ENCODE measurements around the gene POLG2.

POLG2 gene

DNA sequence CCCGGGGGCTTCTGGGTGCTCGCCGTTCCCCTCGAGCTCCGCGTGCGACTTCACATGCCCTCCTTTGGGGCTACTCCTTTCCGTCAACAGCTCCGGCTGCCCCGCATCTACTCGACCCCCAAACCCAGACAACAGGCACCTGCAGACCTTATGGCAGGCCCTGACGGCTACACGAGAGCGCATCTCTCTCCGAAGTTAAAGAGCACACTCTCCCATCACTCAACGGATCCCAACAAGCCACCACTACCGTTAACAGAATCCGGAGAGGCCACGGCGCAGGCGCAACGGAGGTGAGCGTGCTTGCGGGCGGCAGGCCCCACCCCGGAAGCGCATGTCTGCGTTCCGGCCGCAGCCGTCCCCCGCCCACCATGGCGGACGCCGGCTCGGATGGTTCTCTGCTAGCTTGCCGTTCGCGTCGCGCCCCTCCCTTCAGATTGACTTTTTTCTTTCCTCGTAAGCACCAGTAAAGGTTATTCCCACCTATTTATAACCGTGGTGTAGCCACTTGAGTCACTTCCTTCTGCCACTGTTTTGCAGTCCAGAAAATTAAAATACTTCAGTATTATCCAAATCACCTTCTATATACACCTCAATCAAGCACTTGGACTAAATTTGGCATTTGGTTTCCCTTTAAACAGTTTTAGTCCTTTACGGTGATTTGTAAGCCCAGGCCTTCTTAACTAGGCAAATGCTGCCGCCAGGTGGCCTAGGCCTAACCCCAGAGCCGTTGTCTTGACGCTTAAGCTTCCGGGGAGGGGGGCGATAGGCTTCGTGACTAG, at the start of gene POLG2:
TSS of gene POLG2 (minus strand) at position 269 of the 779 bp plus-strand sequence. CDS start at position 183, 86 bp downstream.
- DNase-seq = peak; percentile 84 to 92

DNA sequence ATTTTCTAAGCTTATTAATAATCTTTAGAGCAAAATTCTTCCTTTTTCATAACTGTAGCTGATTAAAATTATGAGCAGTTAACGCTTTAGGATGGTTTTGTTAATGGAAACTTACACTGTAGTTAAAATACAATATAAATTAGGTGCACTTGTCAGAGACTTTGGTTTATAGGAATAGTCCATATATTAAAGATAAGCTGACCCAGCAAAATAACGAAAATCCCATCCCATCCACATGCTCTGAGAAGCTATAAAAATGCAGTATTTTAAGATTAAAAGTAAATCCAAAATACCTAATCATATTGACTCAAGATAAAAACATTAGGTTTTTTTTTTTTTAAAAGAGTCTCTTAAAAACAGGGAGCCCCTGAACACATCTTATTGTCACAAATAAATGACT, 47.9 kb upstream of the POLG2 start:
- DNase-seq = no peak

DNA sequence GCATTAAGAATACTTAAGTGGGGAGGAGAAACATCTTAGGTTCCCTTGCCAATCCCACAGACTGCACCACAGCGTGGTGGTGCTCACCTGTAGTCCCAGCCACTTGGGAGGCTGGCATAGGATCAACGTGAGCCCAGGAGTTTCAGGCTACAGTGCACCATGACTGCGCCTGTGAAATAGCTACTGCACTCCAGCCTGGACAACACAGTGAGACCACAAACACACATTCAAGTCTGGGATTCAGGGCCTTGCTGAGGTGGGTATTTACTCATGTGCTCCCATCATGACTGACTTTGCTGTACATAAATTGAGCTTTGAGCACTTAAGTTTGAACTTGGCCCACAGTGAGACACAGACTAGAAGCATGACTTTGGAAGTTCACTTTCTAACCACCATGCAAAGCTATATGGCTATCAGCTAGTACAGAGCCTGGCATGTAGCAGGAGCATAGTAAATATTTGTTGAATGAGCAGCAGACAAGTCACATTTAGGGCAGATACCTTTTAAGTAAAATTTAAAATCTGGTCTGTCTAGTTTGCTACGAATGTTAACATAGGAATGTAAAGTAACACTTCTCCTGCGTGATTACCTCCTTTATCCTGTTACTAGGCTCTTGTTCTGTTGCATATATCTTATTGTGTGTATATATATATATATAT, 43.4 kb upstream of the POLG2 start:
- no peak for DNase-seq

GRCh38 chr17:64538508-64539130, 41.8 kb upstream of the POLG2 start:
- no peak for DNase-seq

GRCh38 chr17:64537488-64537887, 40.6 kb upstream of the POLG2 start:
- no peak for DNase-seq

DNA sequence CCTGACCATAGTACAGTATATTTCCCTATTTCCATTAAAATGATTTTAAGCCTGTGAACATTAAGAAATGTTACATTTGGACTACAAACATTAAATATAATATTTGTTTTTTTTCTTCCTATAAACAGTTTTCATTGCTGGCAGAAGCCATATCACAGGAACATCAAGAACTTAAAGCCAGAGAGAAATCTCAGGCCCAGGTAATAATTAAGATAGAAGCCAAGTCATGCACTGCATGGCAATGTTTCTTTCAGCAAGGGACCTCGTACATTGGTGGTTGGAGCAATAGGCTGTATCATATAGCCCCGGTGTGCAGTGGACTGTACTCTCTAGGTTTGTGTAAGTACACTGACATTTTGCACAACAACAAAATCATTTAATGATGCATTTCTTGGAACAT, 40.1 kb upstream of the POLG2 start:
- no peak for DNase-seq

DNA sequence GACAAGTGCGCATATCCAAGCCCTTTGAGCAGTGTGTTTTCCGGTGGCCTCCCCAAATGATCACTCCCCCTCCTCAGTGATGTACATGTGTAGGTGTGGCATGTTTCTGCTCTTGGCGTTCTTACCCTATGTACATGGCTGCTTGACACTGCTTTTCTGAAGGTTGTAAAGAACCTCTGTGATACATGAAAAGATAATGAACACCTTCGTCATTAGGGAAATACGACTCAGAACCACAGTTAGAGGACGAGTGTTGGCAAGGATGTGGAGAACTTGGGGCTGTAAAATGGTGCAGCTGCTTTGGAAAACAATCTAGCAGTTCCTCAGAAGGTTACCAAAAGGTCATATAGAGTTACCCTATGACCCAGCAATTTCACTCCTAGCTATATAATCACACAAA, 38.5 kb upstream of the POLG2 start:
- DNase-seq = no peak

GRCh38 chr17:64534187-64534586, 37.3 kb upstream of the POLG2 start:
- no peak for DNase-seq

DNA sequence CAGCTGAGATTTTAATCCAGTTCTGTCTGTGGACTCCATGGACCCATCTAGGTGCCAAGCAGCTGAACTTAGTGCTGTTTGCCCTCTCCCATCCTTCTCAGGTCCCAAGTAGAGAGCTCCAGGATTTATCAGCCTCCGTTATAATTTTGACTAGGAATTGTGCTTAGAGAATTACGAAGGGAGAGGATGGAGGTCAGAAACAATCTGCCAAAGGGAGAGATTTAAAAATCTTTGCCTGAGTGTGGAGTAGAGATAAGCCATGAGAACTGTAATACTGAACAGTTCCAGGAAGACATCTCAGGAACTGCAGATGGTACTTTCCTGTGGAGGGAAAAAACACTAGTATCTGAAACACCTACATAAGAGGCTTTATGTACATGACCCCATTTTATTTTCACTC, 36.9 kb upstream of the POLG2 start:
- DNase-seq = no peak

DNA sequence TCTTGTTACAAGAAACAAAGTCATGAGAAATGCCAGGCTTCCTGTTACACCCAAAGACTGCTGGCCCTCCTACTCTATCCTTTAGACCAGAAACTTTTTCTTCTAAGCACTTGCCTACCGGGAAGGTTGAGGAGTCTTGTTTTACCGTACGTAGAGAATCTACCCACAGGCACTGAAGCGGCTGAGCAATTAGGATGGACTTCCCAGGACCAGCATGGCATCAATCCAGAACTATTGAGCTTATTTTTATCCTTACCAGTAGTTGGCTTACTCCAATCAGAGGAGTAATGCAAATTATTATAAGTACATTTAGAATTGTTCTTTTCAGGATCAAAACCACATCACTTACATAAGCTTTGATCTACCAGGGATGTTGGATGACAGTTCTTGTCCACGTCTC, 35.6 kb upstream of the POLG2 start:
- DNase-seq = no peak

- DNase-seq = no peak
Observed at GRCh38 chr17:64531955-64532371, 35.1 kb upstream of the POLG2 start.

DNA sequence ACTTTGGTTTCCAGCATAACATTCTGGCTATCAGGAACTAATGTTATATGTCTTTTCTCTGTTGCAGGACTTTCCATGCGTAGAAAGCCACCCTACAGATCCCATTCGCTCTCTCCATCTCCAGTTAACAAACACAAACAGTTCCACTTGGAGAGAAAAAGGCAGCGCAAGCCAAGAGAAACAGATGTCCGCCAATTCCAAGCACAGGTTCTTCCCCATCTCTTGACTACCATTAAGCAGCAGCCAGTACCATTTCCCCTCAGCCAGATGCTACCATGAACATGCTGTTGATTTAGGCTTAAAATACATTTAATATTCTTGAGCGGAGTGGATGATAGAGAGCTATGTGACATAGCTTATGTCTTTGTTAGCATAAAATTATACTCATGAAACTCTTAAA, 32.4 kb upstream of the POLG2 start:
- no peak for DNase-seq

- DNase-seq = no peak
Observed at GRCh38 chr17:64527914-64528313, 31.1 kb upstream of the POLG2 start.

- no peak for DNase-seq
Observed at GRCh38 chr17:64520359-64520758, 23.5 kb upstream of the POLG2 start.

DNA sequence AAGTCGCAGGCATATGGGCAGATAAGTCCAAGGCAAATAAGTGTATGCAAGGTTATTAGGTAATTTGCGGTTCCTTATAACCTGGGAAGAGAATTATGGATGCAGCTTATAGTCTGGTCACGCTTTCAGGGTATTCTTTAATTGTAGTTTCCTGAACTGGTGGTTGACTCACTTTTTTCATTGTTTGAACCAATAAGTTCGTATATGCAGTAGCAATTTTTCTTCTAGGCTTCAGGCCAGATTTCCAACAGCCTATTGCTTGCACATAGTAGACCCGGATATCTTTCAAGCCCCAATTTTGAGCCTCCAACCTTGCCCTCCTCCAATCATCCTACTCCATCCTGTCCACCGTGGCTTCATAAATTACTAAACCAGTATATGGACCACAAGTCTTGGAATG, 22.7 kb upstream of the POLG2 start:
- DNase-seq = no peak

DNA sequence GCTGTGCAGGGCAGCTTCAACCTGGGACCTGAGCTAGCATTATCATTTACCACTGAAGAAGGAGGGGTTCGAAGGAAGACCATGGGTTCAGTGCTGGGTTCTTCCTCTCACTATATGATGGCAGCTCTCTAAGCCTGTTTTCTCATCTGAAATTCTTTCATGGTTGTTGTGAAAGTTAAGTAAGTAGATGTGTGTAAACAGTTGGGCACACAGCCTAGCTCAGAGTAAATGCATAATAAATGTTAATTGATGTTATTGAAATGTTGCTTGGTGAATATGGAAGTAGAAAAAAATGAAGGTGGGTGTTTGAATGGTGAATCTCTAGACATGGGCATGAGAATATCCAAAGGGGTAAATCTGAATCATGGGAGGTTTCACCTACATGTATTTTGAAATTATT, 19.0 kb upstream of the POLG2 start:
- no peak for DNase-seq

DNA sequence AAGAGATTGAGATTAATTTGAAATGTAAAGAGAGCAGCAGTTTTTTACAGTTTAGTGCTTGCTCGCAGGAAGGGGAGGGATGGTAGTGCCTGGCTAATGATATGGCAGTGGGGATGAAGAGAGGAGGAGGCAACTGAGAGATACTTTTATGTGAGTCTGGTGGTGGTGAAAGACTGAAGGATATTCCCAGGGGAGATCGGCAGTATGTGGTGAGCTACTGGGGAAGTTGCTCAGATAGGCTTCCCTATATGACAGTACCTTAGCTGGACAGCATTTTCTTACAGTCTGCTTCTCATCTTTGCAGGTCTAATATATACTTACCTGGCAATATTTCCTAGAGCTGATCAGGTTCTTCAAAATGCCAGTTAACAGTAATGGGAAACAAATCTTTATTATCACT, 18.6 kb upstream of the POLG2 start:
- no peak for DNase-seq

DNA sequence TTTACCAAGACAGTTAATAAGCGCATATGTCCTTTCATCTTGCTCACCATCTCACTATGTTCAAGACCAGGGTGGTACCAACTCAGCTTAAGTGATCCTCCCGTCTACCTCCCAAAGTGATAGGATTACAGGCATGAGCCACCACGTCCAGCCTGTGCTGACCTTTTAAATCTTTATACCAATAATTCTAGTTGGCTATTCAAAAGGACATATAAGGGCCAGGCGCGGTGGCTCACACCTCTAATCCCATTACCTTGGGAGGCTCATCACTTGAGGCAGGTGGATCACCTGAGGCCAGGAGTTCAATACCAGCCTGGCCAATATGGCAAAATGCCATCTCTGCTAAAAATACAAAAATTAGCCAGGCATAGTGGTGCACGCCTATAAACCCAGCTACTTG, 12.3 kb upstream of the POLG2 start:
- no peak for DNase-seq

- DNase-seq = no peak
Observed at GRCh38 chr17:64508683-64509082, 11.8 kb upstream of the POLG2 start.

DNA sequence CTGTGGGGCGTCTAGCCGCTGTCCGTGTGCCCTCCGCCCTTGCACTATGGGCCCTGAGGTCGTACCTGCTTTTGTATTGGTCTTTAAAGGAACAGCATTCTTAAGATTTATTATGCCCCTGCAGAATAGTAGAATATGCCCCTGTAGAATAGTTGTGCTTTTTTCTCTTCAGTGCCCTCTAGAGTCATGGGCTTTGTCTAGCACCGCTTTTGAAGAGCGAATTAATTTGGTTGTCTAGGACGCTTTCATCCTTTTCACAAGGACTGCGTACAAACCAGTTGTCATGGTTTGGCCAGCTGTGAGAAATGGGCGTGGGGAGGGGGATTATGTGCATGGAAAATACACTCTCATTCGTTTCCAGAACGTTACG, 10.5 kb upstream of the POLG2 start:
- DNase-seq = peak in 1 of 2 experiments; percentile 5

DNA sequence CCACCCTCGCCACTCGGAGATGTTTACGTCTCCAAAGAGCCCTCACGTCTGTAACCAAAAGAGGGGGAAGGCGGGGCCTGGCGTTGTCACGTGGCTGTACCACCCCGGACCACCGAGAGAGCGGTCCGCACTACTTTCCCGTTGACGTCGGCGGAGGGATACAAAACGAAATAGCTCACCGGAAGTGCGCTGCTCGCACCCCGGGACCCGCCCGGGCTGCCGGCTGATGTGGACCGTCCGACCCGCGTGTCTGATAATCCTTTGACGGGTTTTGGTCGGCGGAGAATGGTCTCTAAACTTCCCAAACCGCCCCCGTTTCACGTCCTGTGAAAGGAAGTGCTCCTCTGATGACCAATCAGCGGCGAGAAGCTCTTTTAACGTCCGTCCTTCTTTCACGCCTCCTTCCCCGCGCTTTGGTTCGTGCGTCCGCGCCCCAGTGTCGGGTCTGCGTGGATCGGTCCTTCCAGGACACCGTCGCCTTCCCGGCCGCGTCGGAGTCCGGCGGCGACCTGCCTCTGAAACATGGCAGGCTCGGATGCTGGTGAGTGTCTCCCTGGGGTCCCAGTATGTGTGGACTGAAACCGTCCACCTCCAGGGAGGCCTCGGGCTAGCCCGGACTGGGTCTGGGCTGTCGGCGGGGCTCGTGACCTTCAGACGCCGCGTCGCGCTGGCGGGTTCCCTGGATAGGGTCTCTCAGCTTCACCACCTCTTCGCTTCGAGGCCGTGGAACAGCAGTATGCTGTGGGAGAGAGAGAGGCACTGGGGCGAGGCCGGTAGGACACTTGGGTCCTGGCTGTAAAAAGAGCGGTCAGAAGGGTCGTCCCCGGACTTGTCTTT, 9.9 kb upstream of the POLG2 start, which contains the start of gene CEP95:
TSS of gene CEP95 (plus strand) at position 402 of the 837 bp plus-strand sequence. CDS start at position 523, 121 bp downstream.
- DNase-seq = peak; percentile 91 to 98

DNA sequence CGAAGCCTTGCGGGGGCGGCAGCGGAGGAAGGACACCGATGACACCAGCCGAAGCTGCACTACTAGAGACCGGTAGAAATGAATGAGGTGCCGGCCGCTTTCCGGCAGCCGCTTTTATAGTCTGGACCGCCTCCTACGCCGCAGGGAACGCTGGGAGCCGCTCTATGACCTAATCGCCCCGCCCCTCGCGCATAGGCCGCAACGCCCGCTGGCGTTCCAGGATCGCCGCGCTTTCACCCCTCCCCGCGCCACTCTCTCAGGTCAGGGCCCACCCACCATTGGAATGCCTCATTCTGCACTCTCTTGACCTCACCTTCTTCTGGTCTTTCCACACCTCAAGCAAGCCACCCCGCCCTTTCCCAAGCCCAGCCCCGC, 9.3 kb upstream of the POLG2 start, which contains the start of gene DDX5:
TSS of gene DDX5 (minus strand) at position 89 of the 375 bp plus-strand sequence. CDS start 170 bp downstream, outside the sequence.
- peak; percentile 93 to 98 for DNase-seq

All from NCI-H187 (cell line).